ENCODE measurements around the gene KRTCAP2.

Gene KRTCAP2

DNA sequence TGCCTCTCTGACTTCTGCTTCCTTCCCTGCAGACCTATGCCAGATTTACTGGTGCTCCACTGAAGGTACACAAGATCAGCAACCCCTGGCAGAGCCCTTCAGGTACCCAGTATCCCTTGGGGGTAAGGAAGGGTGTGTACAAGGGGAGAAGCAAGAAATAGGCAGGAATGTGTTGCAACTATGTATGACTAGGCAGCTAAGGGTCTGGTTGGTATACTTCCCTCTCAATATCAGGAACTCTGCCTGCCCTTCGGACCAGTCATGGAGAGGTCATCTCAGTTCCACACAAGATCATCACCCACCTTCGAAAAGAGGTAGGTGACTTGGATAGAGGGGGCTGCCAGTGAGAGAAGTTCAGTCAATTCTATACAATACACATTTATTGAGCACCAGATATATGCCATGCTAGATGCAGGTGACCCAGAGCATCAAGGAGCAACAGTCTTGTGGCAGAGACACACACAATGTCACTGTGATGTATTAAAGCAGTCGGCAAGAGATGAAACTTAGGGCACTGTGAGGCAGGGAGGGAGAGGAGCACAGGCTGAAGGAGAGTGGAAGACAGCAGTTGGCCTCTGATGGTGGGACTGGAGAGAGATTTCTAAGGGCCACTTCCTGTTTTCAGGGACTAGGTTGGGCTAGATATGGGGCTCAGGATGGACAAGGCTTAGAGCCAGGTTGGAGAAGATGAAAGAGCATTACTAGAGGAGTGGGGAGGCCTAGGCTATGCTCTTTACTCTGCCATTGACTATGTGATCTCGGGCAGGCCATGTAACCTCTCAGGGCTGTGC is 37.4 kb upstream of the KRTCAP2 start:
- POLR2A ChIA-PET, result interaction anchor here (0.6 kb wide), 1 partner anchor 71 kb away, joined by 4 read pairs; no protein-coding TSS in a partner anchor
- TF ChIP-seq, protein P1, sequence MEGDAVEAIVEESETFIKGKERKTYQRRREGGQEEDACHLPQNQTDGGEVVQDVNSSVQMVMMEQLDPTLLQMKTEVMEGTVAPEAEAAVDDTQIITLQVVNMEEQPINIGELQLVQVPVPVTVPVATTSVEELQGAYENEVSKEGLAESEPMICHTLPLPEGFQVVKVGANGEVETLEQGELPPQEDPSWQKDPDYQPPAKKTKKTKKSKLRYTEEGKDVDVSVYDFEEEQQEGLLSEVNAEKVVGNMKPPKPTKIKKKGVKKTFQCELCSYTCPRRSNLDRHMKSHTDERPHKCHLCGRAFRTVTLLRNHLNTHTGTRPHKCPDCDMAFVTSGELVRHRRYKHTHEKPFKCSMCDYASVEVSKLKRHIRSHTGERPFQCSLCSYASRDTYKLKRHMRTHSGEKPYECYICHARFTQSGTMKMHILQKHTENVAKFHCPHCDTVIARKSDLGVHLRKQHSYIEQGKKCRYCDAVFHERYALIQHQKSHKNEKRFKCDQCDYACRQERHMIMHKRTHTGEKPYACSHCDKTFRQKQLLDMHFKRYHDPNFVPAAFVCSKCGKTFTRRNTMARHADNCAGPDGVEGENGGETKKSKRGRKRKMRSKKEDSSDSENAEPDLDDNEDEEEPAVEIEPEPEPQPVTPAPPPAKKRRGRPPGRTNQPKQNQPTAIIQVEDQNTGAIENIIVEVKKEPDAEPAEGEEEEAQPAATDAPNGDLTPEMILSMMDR (IDR thresholded peaks at IDR 0.05; ENCODE audit: control extremely low read depth, extremely low read depth, low read depth, missing control alignments), result no peak
- no peak for DNase-seq (ENCODE audit: extremely low spot score)
- CTCF ChIA-PET, result interaction anchor here (1.7 to 9.1 kb wide), 2 partner anchors 17 to 38 kb away, joined by 7 to 76 read pairs; partner anchors contain the start of gene KRTCAP2

DNA sequence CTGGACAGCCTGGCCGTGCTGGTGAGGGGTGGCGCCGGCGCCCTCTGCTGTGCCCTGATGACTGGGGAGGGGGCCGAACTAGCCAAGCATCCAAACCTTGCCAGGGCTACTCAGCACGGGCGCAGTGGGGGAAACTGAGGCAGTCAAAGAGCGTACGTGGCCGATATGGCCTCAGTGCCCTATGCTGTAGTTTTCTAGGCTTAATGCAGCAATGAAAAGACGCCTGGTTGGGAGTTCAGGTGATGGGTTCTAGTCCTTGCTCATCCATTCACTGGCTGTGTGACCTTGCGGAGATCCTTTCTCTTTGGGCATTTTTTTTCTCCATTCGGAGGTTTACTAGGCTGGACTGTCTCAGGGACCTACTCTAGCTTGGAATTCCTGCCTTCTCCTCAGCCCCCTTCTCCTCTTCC is 36.2 kb upstream of the KRTCAP2 start:
- TF ChIP-seq, protein P1 (IDR thresholded peaks at IDR 0.05; ENCODE audit: control extremely low read depth, extremely low read depth, low read depth, missing control alignments), result no peak
- CTCF ChIA-PET, result interaction anchor here (1.3 to 9.1 kb wide), 4 partner anchors 16 to 41 kb away, joined by 7 to 76 read pairs (median 20); partner anchors contain the start of gene KRTCAP2
- POLR2A ChIA-PET, result interaction anchor here (0.7 kb wide), 1 partner anchor 15 kb away, joined by 5 read pairs; no protein-coding TSS in a partner anchor
- DNase-seq (ENCODE audit: extremely low spot score), result no peak

GRCh38 chr1:155208541-155209311 is 35.6 kb upstream of the KRTCAP2 start, which contains the start of gene MTX1:
TSS of gene MTX1 (plus strand) at chr1:155208695. CDS start at chr1:155208805, 110 bp downstream.
- TF ChIP-seq, protein P1 (IDR thresholded peaks at IDR 0.05; ENCODE audit: control extremely low read depth, extremely low read depth, low read depth, missing control alignments), result no peak
- DNase-seq (ENCODE audit: extremely low spot score), result peak; percentile 92
- CTCF ChIA-PET, result interaction anchor here (1.3 to 9.1 kb wide), 9 partner anchors 10 to 42 kb away, joined by 3 to 88 read pairs (median 10); partner anchors contain the start of gene KRTCAP2
- POLR2A ChIA-PET, result no interaction called here

DNA sequence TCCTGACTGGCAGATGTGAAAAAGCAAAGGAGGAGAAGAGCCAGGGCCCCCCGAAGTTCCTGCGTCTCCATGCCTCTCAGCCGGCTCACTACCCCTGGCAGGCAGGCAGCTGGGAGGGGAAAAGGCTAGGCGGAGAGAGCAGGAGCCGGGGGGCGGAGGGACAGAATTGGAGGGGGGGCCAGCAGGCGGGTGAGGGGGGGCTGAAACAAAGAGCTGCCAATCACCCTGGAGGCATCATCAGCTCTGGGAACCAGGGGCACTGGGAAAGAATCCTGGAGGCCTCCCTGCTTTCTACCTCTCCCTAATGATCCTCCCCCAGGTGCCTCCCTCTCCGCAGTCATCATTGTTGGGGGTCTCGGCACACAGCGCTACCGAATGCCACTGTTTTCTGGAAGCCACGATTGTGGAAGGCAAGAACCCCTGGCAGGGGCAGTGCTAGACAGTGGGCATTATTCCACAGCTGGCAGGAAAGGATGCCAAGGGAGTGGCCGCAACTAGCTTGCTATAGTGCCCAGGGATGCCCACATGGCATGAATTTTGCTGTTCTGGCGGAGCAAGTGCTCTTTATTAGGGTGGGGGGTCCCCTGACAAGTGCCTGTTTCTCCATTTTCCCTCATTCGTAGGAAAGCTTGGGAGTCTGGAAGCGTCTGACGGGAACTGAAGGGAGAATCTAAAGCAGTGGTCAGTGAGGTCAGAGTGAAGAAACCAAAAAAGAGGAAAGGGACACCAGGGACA is 34.9 kb upstream of the KRTCAP2 start, which contains the start of gene THBS3:
Gene THBS3 (minus strand): TSS at position 92 of the 735 bp plus-strand sequence. CDS start 21 bp downstream, at position 71.
- TF ChIP-seq, protein P1 (IDR thresholded peaks at IDR 0.05; ENCODE audit: control extremely low read depth, extremely low read depth, low read depth, missing control alignments), result no peak
- CTCF ChIA-PET, result interaction anchor here (1.1 to 9.1 kb wide), 12 partner anchors 9 to 395 kb away, joined by 3 to 88 read pairs (median 7); partner anchors contain the start of gene KRTCAP2
- POLR2A ChIA-PET, result interaction anchor here (1.5 kb wide), 1 partner anchor 36 kb away, joined by 4 read pairs; no protein-coding TSS in a partner anchor
- DNase-seq (ENCODE audit: extremely low spot score), result no peak

- POLR2A ChIA-PET, result interaction anchor here (1.0 to 1.5 kb wide), 2 partner anchors 14 to 37 kb away, joined by 3 to 4 read pairs; no protein-coding TSS in a partner anchor
- CTCF ChIA-PET, result interaction anchor here (0.8 to 9.1 kb wide), 24 partner anchors 8 to 860 kb away, joined by 3 to 88 read pairs (median 6); partner anchors contain the start of gene KRTCAP2
- TF ChIP-seq, protein P1 (IDR thresholded peaks at IDR 0.05; ENCODE audit: control extremely low read depth, extremely low read depth, low read depth, missing control alignments), result peak; percentile 80
- DNase-seq (ENCODE audit: extremely low spot score), result peak; percentile 81
These were observed 34.0 kb upstream of the KRTCAP2 start for GRCh38 chr1:155206891-155207805.

Measured in GM10248 (cell line).